ENCODE data around the gene CBFA2T2. TPM values are rescaled to one million over a fixed set of nuclear protein-coding genes. Genes with fewer than 3 reads are reported as not detected.

Gene CBFA2T2
- total and polyA plus RNA-seq, 2 donors from 2014 or later: 5.5 to 17.3 TPM

DNA sequence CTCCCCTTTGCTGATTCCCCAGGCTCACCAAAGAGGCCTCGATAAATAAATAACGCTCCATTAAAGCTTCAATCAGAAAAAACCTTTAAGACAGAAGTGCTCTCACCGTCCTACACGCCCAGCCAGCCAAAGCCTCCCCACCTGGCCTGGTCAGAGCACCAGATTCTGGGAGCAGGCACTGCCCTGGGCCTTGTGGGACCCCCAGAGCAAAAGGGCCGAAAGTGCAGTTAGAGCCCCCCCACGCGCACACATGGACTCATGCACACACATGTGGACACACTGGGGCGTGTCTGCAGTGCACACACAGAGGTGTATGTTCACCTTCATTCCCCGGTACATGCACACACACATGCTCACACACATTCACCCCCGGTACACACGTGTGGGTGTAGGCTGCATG, 186.2 kb downstream of the CBFA2T2 start:
- intact Hi-C loops (cut with DNase I): no loop called here
- H3K36me3 ChIP-seq (ENCODE audit: control insufficient read depth in 2 of 3, insufficient read depth in 3 of 3, low read length in 3 of 3): no peaks in the 10 kb centered on the region
- no peak for FAIRE-seq
- H3K9ac ChIP-seq (ENCODE audit: low read length in 3 of 3): no peak overlapping the region
- H3K27me3 ChIP-seq (ENCODE audit: control insufficient read depth, insufficient read depth, low read length): no peaks in the 10 kb centered on the region
- H3K9me3 ChIP-seq (ENCODE audit: control insufficient read depth in 2 of 3, insufficient read depth in 1 of 3, low read length in 3 of 3): no peaks in the 10 kb centered on the region
- H3K27ac ChIP-seq (ENCODE audit: low read depth in 2 of 2, low read length in 2 of 2): no peak overlapping the region
- DNase-seq: peak in 2 of 5 donors; percentile 52 to 65
- H3K4me1 ChIP-seq (ENCODE audit: control insufficient read depth in 2 of 3, insufficient read depth in 2 of 3, low read depth in 1 of 3, low read length in 3 of 3): peaks cover 0 to 23% (median 0%) of the 10 kb centered on the region in 3 donors
- H3K4me3 ChIP-seq (ENCODE audit: low read length in 3 of 3): no peak overlapping the region
- TF ChIP-seq, protein P1, sequence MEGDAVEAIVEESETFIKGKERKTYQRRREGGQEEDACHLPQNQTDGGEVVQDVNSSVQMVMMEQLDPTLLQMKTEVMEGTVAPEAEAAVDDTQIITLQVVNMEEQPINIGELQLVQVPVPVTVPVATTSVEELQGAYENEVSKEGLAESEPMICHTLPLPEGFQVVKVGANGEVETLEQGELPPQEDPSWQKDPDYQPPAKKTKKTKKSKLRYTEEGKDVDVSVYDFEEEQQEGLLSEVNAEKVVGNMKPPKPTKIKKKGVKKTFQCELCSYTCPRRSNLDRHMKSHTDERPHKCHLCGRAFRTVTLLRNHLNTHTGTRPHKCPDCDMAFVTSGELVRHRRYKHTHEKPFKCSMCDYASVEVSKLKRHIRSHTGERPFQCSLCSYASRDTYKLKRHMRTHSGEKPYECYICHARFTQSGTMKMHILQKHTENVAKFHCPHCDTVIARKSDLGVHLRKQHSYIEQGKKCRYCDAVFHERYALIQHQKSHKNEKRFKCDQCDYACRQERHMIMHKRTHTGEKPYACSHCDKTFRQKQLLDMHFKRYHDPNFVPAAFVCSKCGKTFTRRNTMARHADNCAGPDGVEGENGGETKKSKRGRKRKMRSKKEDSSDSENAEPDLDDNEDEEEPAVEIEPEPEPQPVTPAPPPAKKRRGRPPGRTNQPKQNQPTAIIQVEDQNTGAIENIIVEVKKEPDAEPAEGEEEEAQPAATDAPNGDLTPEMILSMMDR (IDR thresholded peaks at IDR 0.05; ENCODE audit: borderline replicate concordance, extremely low read depth, insufficient read depth): no peak

DNA sequence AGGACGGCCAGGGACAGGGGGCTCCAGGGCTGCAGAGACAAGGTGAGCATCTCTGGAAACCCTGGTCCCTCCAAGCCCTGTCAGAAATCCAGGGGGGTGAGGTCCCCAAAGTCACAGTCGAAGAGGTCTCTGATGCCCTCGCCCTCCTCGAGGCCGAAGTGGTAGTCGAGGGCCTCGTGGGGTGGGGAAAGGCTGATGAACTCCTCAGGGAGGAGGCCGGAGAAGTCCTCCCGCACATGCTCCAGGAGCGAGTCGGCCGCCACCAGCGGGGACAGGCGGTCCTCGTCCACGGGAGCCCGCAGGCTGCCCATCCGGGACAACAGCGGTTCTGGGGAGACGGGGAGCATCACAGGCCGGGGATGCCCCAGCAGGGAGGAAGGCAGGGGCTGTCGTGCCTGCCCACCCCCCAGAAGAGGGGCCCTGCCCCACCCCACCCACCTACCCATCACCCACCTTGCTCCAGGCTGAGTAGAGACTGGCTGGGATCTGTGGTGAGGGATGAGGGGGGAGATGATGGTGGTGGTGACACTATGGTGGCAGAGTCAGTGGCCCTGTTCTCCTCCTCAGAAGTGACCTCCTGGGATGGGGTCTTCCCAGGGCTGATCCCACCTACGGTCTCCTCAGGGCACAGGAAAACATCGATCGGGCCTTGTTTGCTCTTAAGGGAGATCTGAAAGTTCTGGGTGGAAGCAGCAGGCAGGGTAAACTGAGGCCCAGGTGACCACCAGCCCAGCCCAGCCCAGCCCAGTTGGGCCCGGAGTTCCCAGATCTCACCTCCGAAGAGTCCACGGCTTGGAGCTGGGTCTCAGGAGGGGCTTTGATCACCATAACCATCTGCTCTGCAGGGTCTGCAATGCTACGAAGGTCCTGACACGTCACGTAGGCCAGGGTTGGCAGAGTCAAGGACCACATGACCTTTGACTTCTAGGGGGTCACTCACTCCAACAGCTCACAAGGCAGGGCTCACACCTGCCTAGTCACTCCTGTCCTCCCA, 187.1 kb downstream of the CBFA2T2 start:
- Histone ChIP-seq H3K4me3 (ENCODE audit: low read length in 3 of 3) (no peak overlapping the region), H3K27me3 (ENCODE audit: control insufficient read depth, insufficient read depth, low read length) (no peaks in the 10 kb centered on the region), H3K9ac (ENCODE audit: low read length in 3 of 3) (no peak overlapping the region), H3K27ac (ENCODE audit: low read depth in 2 of 2, low read length in 2 of 2) (no peak overlapping the region), H3K36me3 (ENCODE audit: control insufficient read depth in 2 of 3, insufficient read depth in 3 of 3, low read length in 3 of 3) (no peaks in the 10 kb centered on the region), H3K9me3 (ENCODE audit: control insufficient read depth in 2 of 3, insufficient read depth in 1 of 3, low read length in 3 of 3) (no peaks in the 10 kb centered on the region), H3K4me1 (ENCODE audit: control insufficient read depth in 2 of 3, insufficient read depth in 2 of 3, low read depth in 1 of 3, low read length in 3 of 3) (peaks cover 0 to 23% (median 0%) of the 10 kb centered on the region in 3 donors)
- intact Hi-C loops (cut with DNase I): no loop called here
- FAIRE-seq: no peak
- DNase-seq: peak in 2 of 5 donors; percentile 57 to 78
- TF ChIP-seq, protein P1 (IDR thresholded peaks at IDR 0.05; ENCODE audit: borderline replicate concordance, extremely low read depth, insufficient read depth): no peak

DNA sequence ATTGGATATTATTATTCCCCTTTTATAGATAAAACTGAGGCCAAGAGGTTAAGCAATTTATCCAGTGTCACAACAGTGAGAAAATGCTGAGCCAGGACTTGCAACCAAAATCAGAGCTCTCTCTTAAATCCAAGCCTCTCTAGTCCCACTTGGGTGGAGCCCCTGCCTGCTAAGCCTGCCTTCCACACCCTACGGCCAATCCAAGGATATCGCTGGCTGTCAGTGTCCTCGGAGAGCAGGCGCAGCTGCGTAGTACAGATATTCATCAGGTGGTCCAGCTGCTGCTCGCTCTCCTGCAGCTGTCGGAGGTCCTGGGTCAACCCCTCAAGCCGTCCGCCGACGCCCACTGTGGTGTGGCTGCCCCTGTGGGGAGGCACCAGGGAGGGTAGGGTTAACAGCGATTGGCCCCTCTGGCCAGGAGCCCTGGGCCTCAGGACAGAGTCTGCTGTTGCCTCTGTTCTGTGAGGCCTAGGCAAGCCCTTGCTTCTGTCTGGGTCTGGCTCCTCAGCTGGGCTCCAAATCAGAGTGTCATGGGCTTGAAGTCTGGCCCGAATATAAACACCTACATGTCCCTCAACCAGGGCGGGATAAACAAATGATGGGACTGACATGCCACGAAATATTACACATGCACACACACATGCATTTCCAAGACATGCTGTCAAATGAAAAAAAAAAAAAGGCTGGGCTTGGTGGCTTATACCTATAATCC, 188.3 kb downstream of the CBFA2T2 start:
- Histone ChIP-seq H3K4me1 (ENCODE audit: control insufficient read depth in 2 of 3, insufficient read depth in 2 of 3, low read depth in 1 of 3, low read length in 3 of 3) (peaks cover 0 to 14% (median 0%) of the 10 kb centered on the region in 3 donors), H3K4me3 (ENCODE audit: low read length in 3 of 3) (no peak overlapping the region), H3K27me3 (ENCODE audit: control insufficient read depth, insufficient read depth, low read length) (no peaks in the 10 kb centered on the region), H3K9me3 (ENCODE audit: control insufficient read depth in 2 of 3, insufficient read depth in 1 of 3, low read length in 3 of 3) (no peaks in the 10 kb centered on the region), H3K9ac (ENCODE audit: low read length in 3 of 3) (no peak overlapping the region), H3K36me3 (ENCODE audit: control insufficient read depth in 2 of 3, insufficient read depth in 3 of 3, low read length in 3 of 3) (no peaks in the 10 kb centered on the region), H3K27ac (ENCODE audit: low read depth in 2 of 2, low read length in 2 of 2) (no peak overlapping the region)
- TF ChIP-seq, protein P1 (IDR thresholded peaks at IDR 0.05; ENCODE audit: borderline replicate concordance, extremely low read depth, insufficient read depth): no peak
- intact Hi-C loops (cut with DNase I): no loop called here
- FAIRE-seq (no peak), DNase-seq (no peak)

Data from kidney (tissue), 14 donors.